Measurements from ENCODE around the gene C16orf90.
"Not testable (repeated sequence)": the region's sequence is repeated elsewhere in the genome, so short reads cannot be mapped to it uniquely, and the experiment has no call there.

The C16orf90 gene

GRCh38 chr16:3501783-3502400 lies 6.6 kb upstream of the C16orf90 start:
- Mint-ChIP-seq H3K4me3 (peak overlapping the region; percentile 96), H3K4me1 (peaks cover 70% of the 10 kb centered on the region), H3K9me3 (peaks cover 3% of the 10 kb centered on the region), H3K27ac (peak overlapping the region; percentile 99), H3K36me3 (peaks cover 16% of the 10 kb centered on the region), H3K27me3 (peaks cover 11% of the 10 kb centered on the region)
- DNase-seq = peak; percentile 19
- CTCF ChIA-PET = interaction anchor here (1.5 kb wide), 1 partner anchor 44 kb away, joined by 3 read pairs; no protein-coding TSS in a partner anchor

- H3K27ac Mint-ChIP-seq = peak overlapping the region; percentile 99
- H3K36me3 Mint-ChIP-seq = peaks cover 16% of the 10 kb centered on the region
- CTCF ChIA-PET = interaction anchor here (1.5 kb wide), 1 partner anchor 44 kb away, joined by 3 read pairs; no protein-coding TSS in a partner anchor
- peaks cover 11% of the 10 kb centered on the region for H3K27me3 Mint-ChIP-seq
- H3K4me1 Mint-ChIP-seq = peaks cover 70% of the 10 kb centered on the region
- H3K4me3 Mint-ChIP-seq = peak overlapping the region; percentile 96
- H3K9me3 Mint-ChIP-seq = not testable (repeated sequence)
- DNase-seq = peak; percentile 33
These were observed 6.1 kb upstream of the C16orf90 start for GRCh38 chr16:3501412-3501761.

GRCh38 chr16:3498988-3499387 lies 3.7 kb upstream of the C16orf90 start:
- H3K4me1 Mint-ChIP-seq = peaks cover 49% of the 10 kb centered on the region

GRCh38 chr16:3497771-3498170 lies 2.5 kb upstream of the C16orf90 start:
- Mint-ChIP-seq H3K27me3 (peaks cover 11% of the 10 kb centered on the region), H3K27ac (no peak overlapping the region), H3K36me3 (no peaks in the 10 kb centered on the region), H3K4me3 (no peak overlapping the region), H3K4me1 (peaks cover 37% of the 10 kb centered on the region), H3K9me3 (peaks cover 3% of the 10 kb centered on the region)
- DNase-seq = no peak
- CTCF ChIA-PET = interaction anchor here (1.2 kb wide), 1 partner anchor 464 kb away, joined by 3 read pairs; no protein-coding TSS in a partner anchor

More at GRCh38 chr16:3498988-3499387, 3.7 kb upstream of the C16orf90 start:
- H3K36me3 Mint-ChIP-seq = no peaks in the 10 kb centered on the region
- DNase-seq = peak; percentile 17
- H3K9me3 Mint-ChIP-seq = peaks cover 3% of the 10 kb centered on the region
- CTCF ChIA-PET = interaction anchor here (1.3 to 1.8 kb wide), 2 partner anchors 9 to 24 kb away, joined by 3 to 7 read pairs; no protein-coding TSS in a partner anchor
- H3K27me3 Mint-ChIP-seq = peaks cover 11% of the 10 kb centered on the region
- no peak overlapping the region for H3K27ac Mint-ChIP-seq
- H3K4me3 Mint-ChIP-seq = no peak overlapping the region

GRCh38 chr16:3496386-3496785 lies 1.1 kb upstream of the C16orf90 start:
- H3K9me3 Mint-ChIP-seq = peaks cover 3% of the 10 kb centered on the region
- H3K4me3 Mint-ChIP-seq = no peak overlapping the region
- CTCF ChIA-PET = no interaction called here
- H3K27me3 Mint-ChIP-seq = peaks cover 11% of the 10 kb centered on the region
- H3K27ac Mint-ChIP-seq = no peak overlapping the region
- H3K36me3 Mint-ChIP-seq = no peaks in the 10 kb centered on the region
- H3K4me1 Mint-ChIP-seq = peaks cover 23% of the 10 kb centered on the region
- DNase-seq = no peak

GRCh38 chr16:3494386-3494973 lies 809 bp downstream of the C16orf90 start:
- H3K4me1 Mint-ChIP-seq = peaks cover 4% of the 10 kb centered on the region
- no peaks in the 10 kb centered on the region for H3K36me3 Mint-ChIP-seq

GRCh38 chr16:3492356-3492755 lies 2.9 kb downstream of the C16orf90 start:
- CTCF ChIA-PET = no interaction called here
- H3K27ac Mint-ChIP-seq = no peak overlapping the region
- no peaks in the 10 kb centered on the region for H3K27me3 Mint-ChIP-seq
- H3K4me1 Mint-ChIP-seq = no peaks in the 10 kb centered on the region
- no peaks in the 10 kb centered on the region for H3K36me3 Mint-ChIP-seq
- H3K9me3 Mint-ChIP-seq = no peaks in the 10 kb centered on the region
- DNase-seq = no peak
- H3K4me3 Mint-ChIP-seq = no peak overlapping the region

More at GRCh38 chr16:3494386-3494973, 809 bp downstream of the C16orf90 start:
- CTCF ChIA-PET = no interaction called here
- no peak for DNase-seq
- no peaks in the 10 kb centered on the region for H3K27me3 Mint-ChIP-seq
- H3K4me3 Mint-ChIP-seq = no peak overlapping the region
- peaks cover 2% of the 10 kb centered on the region for H3K9me3 Mint-ChIP-seq
- no peak overlapping the region for H3K27ac Mint-ChIP-seq

GRCh38 chr16:3490911-3491629 lies 4.2 kb downstream of the C16orf90 start:
- Mint-ChIP-seq H3K9me3 (no peaks in the 10 kb centered on the region), H3K36me3 (no peaks in the 10 kb centered on the region), H3K27me3 (no peaks in the 10 kb centered on the region), H3K27ac (no peak overlapping the region), H3K4me3 (no peak overlapping the region), H3K4me1 (no peaks in the 10 kb centered on the region)
- DNase-seq = peak; percentile 27
- CTCF ChIA-PET = interaction anchor here (2.0 kb wide), 1 partner anchor 9 kb away, joined by 7 read pairs; no protein-coding TSS in a partner anchor

GRCh38 chr16:3488801-3489200 lies 6.5 kb downstream of the C16orf90 start:
- H3K4me1 Mint-ChIP-seq = no peaks in the 10 kb centered on the region
- CTCF ChIA-PET = interaction anchor here (2.0 kb wide), 1 partner anchor 11 kb away, joined by 7 read pairs; no protein-coding TSS in a partner anchor
- H3K36me3 Mint-ChIP-seq = peaks cover 4% of the 10 kb centered on the region
- DNase-seq = no peak
- no peak overlapping the region for H3K27ac Mint-ChIP-seq
- H3K9me3 Mint-ChIP-seq = no peaks in the 10 kb centered on the region
- H3K27me3 Mint-ChIP-seq = no peaks in the 10 kb centered on the region
- no peak overlapping the region for H3K4me3 Mint-ChIP-seq

- DNase-seq = no peak
- Mint-ChIP-seq H3K36me3 (peaks cover 11% of the 10 kb centered on the region), H3K4me1 (no peaks in the 10 kb centered on the region), H3K4me3 (no peak overlapping the region), H3K9me3 (no peaks in the 10 kb centered on the region), H3K27ac (no peak overlapping the region), H3K27me3 (no peaks in the 10 kb centered on the region)
- CTCF ChIA-PET = no interaction called here
These were observed 7.5 kb downstream of the C16orf90 start for GRCh38 chr16:3487521-3488410.

- Mint-ChIP-seq H3K4me3 (no peak overlapping the region), H3K4me1 (no peaks in the 10 kb centered on the region), H3K9me3 (no peaks in the 10 kb centered on the region), H3K36me3 (peaks cover 20% of the 10 kb centered on the region), H3K27ac (no peak overlapping the region), H3K27me3 (no peaks in the 10 kb centered on the region)
- DNase-seq = no peak
- CTCF ChIA-PET = interaction anchor here (1.8 kb wide), 1 partner anchor 14 kb away, joined by 5 read pairs; the partner anchor contains the start of gene CLUAP1
These were observed 8.6 kb downstream of the C16orf90 start for GRCh38 chr16:3486506-3487215.

GRCh38 chr16:3485821-3486505 lies 9.3 kb downstream of the C16orf90 start:
- H3K4me1 Mint-ChIP-seq = no peaks in the 10 kb centered on the region
- CTCF ChIA-PET = interaction anchor here (1.8 kb wide), 1 partner anchor 15 kb away, joined by 5 read pairs; the partner anchor contains the start of gene CLUAP1
- no peak for DNase-seq
- no peaks in the 10 kb centered on the region for H3K9me3 Mint-ChIP-seq
- peaks cover 25% of the 10 kb centered on the region for H3K36me3 Mint-ChIP-seq
- H3K4me3 Mint-ChIP-seq = no peak overlapping the region
- no peaks in the 10 kb centered on the region for H3K27me3 Mint-ChIP-seq
- no peak overlapping the region for H3K27ac Mint-ChIP-seq
